Tibial nerve (tissue), 4 donors: ENCODE results near the gene ZNRF1.

Source experiments
- EP300 ChIP-seq, 2 donors: sonication (generic); formaldehyde crosslinking; IDR thresholded peaks; one replicate each; pipeline ENCODE4 v1.6.1; 2017; ENCODE audit warnings: antibody characterized with exemption in 2 of 2, mild to moderate bottlenecking in 1 of 2
- TF ChIP-seq, protein P1 (sequence below), 5 experiments: fragments of 200-600 bp in 3 of 5; fragments of 450-650 bp in 2 of 5; sonication (generic) in 3 of 5; IDR thresholded peaks; one replicate each; pipeline ENCODE4 v1.5.1; 2016 to 2019; ENCODE audit warnings: antibody characterized with exemption in 5 of 5, mild to moderate bottlenecking in 3 of 5, moderate library complexity in 2 of 5

DNA sequence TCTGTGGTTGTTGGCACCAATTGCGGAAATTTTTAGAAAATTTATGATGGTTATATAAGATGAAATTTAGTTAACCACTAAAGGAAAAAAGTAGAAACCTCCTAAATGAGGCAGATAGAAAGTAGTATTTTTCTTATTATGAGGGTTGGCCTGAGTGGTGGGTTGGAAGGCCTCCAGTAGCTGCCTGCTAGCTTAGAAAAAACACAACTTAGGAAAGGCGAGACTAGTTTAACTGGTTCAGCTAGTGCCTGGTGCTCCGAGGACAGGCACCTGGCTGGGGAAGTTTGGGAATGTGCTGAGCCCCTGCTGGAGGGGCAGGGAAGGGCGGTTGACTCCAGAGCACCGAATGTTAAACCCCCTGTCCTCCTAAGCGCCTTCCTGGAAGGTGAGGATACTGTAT, 97.8 kb downstream of the ZNRF1 start:
- no peak for TF ChIP-seq EP300 (IDR thresholded peaks at IDR 0.05)
- TF ChIP-seq, protein P1, sequence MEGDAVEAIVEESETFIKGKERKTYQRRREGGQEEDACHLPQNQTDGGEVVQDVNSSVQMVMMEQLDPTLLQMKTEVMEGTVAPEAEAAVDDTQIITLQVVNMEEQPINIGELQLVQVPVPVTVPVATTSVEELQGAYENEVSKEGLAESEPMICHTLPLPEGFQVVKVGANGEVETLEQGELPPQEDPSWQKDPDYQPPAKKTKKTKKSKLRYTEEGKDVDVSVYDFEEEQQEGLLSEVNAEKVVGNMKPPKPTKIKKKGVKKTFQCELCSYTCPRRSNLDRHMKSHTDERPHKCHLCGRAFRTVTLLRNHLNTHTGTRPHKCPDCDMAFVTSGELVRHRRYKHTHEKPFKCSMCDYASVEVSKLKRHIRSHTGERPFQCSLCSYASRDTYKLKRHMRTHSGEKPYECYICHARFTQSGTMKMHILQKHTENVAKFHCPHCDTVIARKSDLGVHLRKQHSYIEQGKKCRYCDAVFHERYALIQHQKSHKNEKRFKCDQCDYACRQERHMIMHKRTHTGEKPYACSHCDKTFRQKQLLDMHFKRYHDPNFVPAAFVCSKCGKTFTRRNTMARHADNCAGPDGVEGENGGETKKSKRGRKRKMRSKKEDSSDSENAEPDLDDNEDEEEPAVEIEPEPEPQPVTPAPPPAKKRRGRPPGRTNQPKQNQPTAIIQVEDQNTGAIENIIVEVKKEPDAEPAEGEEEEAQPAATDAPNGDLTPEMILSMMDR (IDR thresholded peaks at IDR 0.05) = no peak
